ENCODE results near the gene CCP110. TPM values are rescaled to one million over a fixed set of nuclear protein-coding genes. Genes with fewer than 3 reads are reported as not detected.

Gene CCP110
- total and polyA plus RNA-seq, 2 experiments from 2014 or later = 10.7 to 20.9 TPM

DNA sequence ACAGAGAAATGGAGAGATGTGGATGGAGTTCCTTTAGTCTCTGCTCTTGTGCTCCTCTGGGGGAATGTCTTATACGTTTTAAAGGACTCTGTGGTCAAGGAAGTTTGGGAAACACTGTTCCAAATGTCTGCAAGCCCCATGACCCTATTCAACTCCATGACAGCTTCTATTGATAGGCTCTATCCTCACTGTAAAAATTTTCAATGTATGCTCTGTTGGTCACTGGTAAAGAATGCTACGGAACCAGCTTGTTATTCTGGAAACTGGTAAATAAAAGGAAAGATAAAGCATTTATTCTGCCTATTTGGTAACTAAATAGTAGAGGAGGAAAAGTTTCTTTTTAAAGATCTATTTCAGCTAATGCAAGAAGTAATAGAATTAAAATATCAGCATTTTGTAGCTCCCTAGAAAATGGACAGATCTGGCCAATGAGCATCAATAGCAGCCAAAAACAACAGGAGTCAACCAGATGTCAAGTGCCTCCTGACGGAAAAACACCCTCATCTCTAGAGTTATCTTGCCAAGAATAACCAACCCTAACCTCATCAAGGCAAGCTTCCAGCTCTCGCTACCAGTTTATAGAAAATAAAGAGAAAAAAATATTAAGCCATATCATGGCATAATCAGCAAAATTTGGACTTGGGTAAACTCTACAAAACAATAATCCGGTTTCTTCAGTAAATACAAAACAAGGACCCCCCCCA lies 18.0 kb upstream of the CCP110 start (continued):
- TF ChIP-seq NANOG (IDR thresholded peaks at IDR 0.05; ENCODE audit: borderline replicate concordance) (no peak), JUNB (IDR thresholded peaks at IDR 0.05; ENCODE audit: unreplicated experiment) (no peak)
- TF ChIP-seq, protein P1, sequence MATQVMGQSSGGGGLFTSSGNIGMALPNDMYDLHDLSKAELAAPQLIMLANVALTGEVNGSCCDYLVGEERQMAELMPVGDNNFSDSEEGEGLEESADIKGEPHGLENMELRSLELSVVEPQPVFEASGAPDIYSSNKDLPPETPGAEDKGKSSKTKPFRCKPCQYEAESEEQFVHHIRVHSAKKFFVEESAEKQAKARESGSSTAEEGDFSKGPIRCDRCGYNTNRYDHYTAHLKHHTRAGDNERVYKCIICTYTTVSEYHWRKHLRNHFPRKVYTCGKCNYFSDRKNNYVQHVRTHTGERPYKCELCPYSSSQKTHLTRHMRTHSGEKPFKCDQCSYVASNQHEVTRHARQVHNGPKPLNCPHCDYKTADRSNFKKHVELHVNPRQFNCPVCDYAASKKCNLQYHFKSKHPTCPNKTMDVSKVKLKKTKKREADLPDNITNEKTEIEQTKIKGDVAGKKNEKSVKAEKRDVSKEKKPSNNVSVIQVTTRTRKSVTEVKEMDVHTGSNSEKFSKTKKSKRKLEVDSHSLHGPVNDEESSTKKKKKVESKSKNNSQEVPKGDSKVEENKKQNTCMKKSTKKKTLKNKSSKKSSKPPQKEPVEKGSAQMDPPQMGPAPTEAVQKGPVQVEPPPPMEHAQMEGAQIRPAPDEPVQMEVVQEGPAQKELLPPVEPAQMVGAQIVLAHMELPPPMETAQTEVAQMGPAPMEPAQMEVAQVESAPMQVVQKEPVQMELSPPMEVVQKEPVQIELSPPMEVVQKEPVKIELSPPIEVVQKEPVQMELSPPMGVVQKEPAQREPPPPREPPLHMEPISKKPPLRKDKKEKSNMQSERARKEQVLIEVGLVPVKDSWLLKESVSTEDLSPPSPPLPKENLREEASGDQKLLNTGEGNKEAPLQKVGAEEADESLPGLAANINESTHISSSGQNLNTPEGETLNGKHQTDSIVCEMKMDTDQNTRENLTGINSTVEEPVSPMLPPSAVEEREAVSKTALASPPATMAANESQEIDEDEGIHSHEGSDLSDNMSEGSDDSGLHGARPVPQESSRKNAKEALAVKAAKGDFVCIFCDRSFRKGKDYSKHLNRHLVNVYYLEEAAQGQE (IDR thresholded peaks at IDR 0.05; ENCODE audit: unreplicated experiment) = no peak

DNA sequence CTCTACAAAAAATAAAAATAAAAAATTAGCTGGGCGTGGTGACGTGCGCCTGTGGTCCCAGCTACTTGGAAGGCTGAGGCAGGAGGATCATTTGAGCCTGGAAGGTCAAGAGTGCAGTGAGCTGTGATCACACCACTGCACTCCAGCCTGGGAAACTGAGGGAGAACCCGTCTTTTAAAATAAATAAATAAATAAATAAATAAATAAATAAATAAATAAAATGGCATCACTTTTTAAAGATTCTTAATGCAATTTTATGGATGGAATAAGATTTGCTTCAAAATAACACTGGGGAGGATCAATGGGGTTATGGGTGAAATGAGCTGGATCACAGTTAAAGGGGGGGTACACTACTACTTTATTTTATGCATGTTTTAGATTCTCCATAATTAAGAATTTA lies 16.8 kb upstream of the CCP110 start:
- Histone ChIP-seq H4K20me1 (replicated peaks; ENCODE audit: insufficient read depth) (no peaks in the 10 kb centered on the region; the same call in none of the 2 replicates), H3K27ac (ENCODE audit: low read depth) (no peak overlapping the region), H3K4me1 (ENCODE audit: insufficient read depth) (no peaks in the 10 kb centered on the region), H3K4me2 (no peak overlapping the region), H3K27me3 (ENCODE audit: insufficient read depth) (no peaks in the 10 kb centered on the region), H3F3A (replicated peaks; ENCODE audit: low read depth) (no peaks in the 10 kb centered on the region), H3K79me2 (replicated peaks; ENCODE audit: insufficient read depth) (0 out of 2 replicates have a peak, but pooled peaks cover 4% of the 10 kb centered on the region), H2AFZ (no peak overlapping the region), H3K9me2 (ENCODE audit: insufficient read depth) (no peaks in the 10 kb centered on the region), H3K36me3 (ENCODE audit: insufficient read depth) (peaks cover 17% of the 10 kb centered on the region), H3K4me3 (no peak overlapping the region)
- Mint-ChIP-seq H3K27me3 (ENCODE audit: insufficient read depth, low read depth, poor library complexity) (no peaks in the 10 kb centered on the region), H3K4me1 (no peaks in the 10 kb centered on the region), H3K36me3 (ENCODE audit: low read depth) (peaks cover 70% of the 10 kb centered on the region), H3K9me3 (no peaks in the 10 kb centered on the region), H3K4me3 (no peak overlapping the region), H3K27ac (no peak overlapping the region)
- ATAC-seq (no peak), DNase-seq (ENCODE audit: low spot score) (no peak)
- TF ChIP-seq, protein P2, sequence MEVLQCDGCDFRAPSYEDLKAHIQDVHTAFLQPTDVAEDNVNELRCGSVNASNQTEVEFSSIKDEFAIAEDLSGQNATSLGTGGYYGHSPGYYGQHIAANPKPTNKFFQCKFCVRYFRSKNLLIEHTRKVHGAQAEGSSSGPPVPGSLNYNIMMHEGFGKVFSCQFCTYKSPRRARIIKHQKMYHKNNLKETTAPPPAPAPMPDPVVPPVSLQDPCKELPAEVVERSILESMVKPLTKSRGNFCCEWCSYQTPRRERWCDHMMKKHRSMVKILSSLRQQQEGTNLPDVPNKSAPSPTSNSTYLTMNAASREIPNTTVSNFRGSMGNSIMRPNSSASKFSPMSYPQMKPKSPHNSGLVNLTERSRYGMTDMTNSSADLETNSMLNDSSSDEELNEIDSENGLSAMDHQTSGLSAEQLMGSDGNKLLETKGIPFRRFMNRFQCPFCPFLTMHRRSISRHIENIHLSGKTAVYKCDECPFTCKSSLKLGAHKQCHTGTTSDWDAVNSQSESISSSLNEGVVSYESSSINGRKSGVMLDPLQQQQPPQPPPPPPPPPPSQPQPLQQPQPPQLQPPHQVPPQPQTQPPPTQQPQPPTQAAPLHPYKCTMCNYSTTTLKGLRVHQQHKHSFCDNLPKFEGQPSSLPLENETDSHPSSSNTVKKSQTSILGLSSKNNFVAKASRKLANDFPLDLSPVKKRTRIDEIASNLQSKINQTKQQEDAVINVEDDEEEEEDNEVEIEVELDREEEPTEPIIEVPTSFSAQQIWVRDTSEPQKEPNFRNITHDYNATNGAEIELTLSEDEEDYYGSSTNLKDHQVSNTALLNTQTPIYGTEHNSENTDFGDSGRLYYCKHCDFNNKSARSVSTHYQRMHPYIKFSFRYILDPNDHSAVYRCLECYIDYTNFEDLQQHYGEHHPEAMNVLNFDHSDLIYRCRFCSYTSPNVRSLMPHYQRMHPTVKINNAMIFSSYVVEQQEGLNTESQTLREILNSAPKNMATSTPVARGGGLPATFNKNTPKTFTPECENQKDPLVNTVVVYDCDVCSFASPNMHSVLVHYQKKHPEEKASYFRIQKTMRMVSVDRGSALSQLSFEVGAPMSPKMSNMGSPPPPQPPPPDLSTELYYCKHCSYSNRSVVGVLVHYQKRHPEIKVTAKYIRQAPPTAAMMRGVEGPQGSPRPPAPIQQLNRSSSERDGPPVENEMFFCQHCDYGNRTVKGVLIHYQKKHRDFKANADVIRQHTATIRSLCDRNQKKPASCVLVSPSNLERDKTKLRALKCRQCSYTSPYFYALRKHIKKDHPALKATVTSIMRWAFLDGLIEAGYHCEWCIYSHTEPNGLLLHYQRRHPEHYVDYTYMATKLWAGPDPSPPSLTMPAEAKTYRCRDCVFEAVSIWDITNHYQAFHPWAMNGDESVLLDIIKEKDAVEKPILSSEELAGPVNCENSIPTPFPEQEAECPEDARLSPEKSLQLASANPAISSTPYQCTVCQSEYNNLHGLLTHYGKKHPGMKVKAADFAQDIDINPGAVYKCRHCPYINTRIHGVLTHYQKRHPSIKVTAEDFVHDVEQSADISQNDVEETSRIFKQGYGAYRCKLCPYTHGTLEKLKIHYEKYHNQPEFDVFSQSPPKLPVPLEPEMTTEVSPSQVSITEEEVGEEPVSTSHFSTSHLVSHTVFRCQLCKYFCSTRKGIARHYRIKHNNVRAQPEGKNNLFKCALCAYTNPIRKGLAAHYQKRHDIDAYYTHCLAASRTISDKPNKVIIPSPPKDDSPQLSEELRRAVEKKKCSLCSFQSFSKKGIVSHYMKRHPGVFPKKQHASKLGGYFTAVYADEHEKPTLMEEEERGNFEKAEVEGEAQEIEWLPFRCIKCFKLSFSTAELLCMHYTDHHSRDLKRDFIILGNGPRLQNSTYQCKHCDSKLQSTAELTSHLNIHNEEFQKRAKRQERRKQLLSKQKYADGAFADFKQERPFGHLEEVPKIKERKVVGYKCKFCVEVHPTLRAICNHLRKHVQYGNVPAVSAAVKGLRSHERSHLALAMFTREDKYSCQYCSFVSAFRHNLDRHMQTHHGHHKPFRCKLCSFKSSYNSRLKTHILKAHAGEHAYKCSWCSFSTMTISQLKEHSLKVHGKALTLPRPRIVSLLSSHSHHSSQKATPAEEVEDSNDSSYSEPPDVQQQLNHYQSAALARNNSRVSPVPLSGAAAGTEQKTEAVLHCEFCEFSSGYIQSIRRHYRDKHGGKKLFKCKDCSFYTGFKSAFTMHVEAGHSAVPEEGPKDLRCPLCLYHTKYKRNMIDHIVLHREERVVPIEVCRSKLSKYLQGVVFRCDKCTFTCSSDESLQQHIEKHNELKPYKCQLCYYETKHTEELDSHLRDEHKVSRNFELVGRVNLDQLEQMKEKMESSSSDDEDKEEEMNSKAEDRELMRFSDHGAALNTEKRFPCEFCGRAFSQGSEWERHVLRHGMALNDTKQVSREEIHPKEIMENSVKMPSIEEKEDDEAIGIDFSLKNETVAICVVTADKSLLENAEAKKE (CRISPR knock-in tag; IDR thresholded peaks at IDR 0.05) = no peak
- TF ChIP-seq, protein P3, sequence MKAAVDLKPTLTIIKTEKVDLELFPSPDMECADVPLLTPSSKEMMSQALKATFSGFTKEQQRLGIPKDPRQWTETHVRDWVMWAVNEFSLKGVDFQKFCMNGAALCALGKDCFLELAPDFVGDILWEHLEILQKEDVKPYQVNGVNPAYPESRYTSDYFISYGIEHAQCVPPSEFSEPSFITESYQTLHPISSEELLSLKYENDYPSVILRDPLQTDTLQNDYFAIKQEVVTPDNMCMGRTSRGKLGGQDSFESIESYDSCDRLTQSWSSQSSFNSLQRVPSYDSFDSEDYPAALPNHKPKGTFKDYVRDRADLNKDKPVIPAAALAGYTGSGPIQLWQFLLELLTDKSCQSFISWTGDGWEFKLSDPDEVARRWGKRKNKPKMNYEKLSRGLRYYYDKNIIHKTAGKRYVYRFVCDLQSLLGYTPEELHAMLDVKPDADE (IDR thresholded peaks at IDR 0.05) = no peak
- TF ChIP-seq NANOG (IDR thresholded peaks at IDR 0.05; ENCODE audit: borderline replicate concordance) (no peak), EZH2phosphoT487 (IDR thresholded peaks at IDR 0.05; ENCODE audit: unreplicated experiment) (no peak), EZH2 (IDR thresholded peaks at IDR 0.05; ENCODE audit: low read depth, unreplicated experiment) (no peak), ZNF114 (CRISPR knock-in tag; IDR thresholded peaks at IDR 0.05) (no peak), ZNF331 (CRISPR knock-in tag; IDR thresholded peaks at IDR 0.05; ENCODE audit: low read depth) (no peak), POLR2AphosphoS5 (IDR thresholded peaks at IDR 0.05; ENCODE audit: low read depth) (no peak)

All from GM23338 (cell line).